Tibial artery (tissue), 4 donors: ENCODE data around the gene RAB40C.

Experiments used
- DNase-seq, 2 donors: peaks; one replicate each; pipeline ENCODE4 v3.0.0-alpha.2; 2019
- H3K27ac ChIP-seq, 2 donors: fragments of 200-600 bp; sonication (generic) in 1 of 2; 1 replicate in 1 of 2; 2 replicates in 1 of 2; pipeline ENCODE4 v1.5.1; 2018 to 2019; ENCODE audit warnings: mild to moderate bottlenecking in 1 of 2
- H3K27me3 ChIP-seq, 2 donors: fragments of 200-600 bp; sonication (generic) in 1 of 2; one replicate each; pipeline versions ENCODE4 v1.5.1 to v1.6.0; 2016 to 2019
- H3K36me3 ChIP-seq, 3 donors: fragments of 200-600 bp; sonication (generic) in 2 of 3; one replicate each; pipeline ENCODE4 v1.5.1; 2016 to 2019; ENCODE audit warnings: mild to moderate bottlenecking in 2 of 3
- H3K4me1 ChIP-seq, 4 donors: fragments of 200-600 bp; sonication (generic) in 2 of 4; 1 replicate in 3 of 4; 2 replicates in 1 of 4; pipeline ENCODE4 v1.5.1; 2016 to 2019
- H3K4me3 ChIP-seq, 2 donors: fragments of 200-600 bp; sonication (generic) in 1 of 2; 1 replicate in 1 of 2; 2 replicates in 1 of 2; pipeline ENCODE4 v1.5.1; 2018 to 2019; ENCODE audit warnings: mild to moderate bottlenecking in 2 of 2
- H3K9me3 ChIP-seq, 3 donors: fragments of 200-600 bp; sonication (generic) in 1 of 3; one replicate each; pipeline ENCODE4 v1.5.1; 2016 to 2019
- CTCF ChIP-seq, 2 experiments: fragments of 200-600 bp in 1 of 2; fragments of 450-650 bp in 1 of 2; IDR thresholded peaks; one replicate each; pipeline ENCODE4 v1.5.1; 2017 to 2019; ENCODE audit warnings: antibody characterized with exemption in 2 of 2, mild to moderate bottlenecking in 1 of 2, moderate library complexity in 1 of 2
- intact Hi-C: fragments of 100-400 bp; cut with DNase I; formaldehyde crosslinking; loops from one replicate; pipeline ENCODE4 v1.15.0; 2023; ENCODE audit warnings: low total_unique reads

The RAB40C gene

GRCh38 chr16:589658-590187 lies at the start of gene RAB40C:
RAB40C (plus strand) TSS chr16:590066; CDS start chr16:590292, 226 bp downstream.
- H3K27ac ChIP-seq: peak within 1 kb of the TSS; percentile 87 to 96
- H3K27me3 ChIP-seq: peaks cover 0 to 5% of the 10 kb centered on the region in 2 donors
- peaks cover 0 to 66% (median 41%) of the 10 kb centered on the region in 4 donors for H3K4me1 ChIP-seq
- intact Hi-C loops: loop anchor here (10.0 kb wide), 1 partner anchor 45 kb away; the partner anchor contains the start of genes METTL26 and WFIKKN1
- DNase-seq: peak; percentile 98 to 99
- peaks cover 0 to 16% (median 0%) of the 10 kb centered on the region in 3 donors for H3K36me3 ChIP-seq
- peak within 1 kb of the TSS; percentile 73 to 82 for H3K4me3 ChIP-seq
- no peaks in the 10 kb centered on the region for H3K9me3 ChIP-seq
- TF ChIP-seq CTCF (IDR thresholded peaks at IDR 0.05): no peak

- Histone ChIP-seq H3K36me3 (peaks cover 0 to 54% (median 5%) of the 10 kb centered on the region in 3 donors), H3K27me3 (no peaks in the 10 kb centered on the region), H3K4me1 (no peaks in the 10 kb centered on the region), H3K27ac (no peak overlapping the region), H3K4me3 (no peak overlapping the region), H3K9me3 (no peaks in the 10 kb centered on the region)
- no peak for DNase-seq
- intact Hi-C loops: no loop called here
- no peak for TF ChIP-seq CTCF (IDR thresholded peaks at IDR 0.05)
Observed at GRCh38 chr16:540645-541340, 49.1 kb upstream of the RAB40C start.

GRCh38 chr16:543301-544164 lies 46.3 kb upstream of the RAB40C start:
- no peaks in the 10 kb centered on the region for H3K27me3 ChIP-seq
- H3K36me3 ChIP-seq: peaks cover 0 to 55% (median 11%) of the 10 kb centered on the region in 3 donors
- no peaks in the 10 kb centered on the region for H3K4me1 ChIP-seq
- no peaks in the 10 kb centered on the region for H3K9me3 ChIP-seq
- no peak for TF ChIP-seq CTCF (IDR thresholded peaks at IDR 0.05)
- H3K4me3 ChIP-seq: no peak overlapping the region
- intact Hi-C loops: no loop called here
- H3K27ac ChIP-seq: no peak overlapping the region
- no peak for DNase-seq

GRCh38 chr16:544517-544916 lies 45.3 kb upstream of the RAB40C start:
- peaks cover 0 to 62% (median 21%) of the 10 kb centered on the region in 3 donors for H3K36me3 ChIP-seq
- intact Hi-C loops: no loop called here

More at GRCh38 chr16:544517-544916, 45.3 kb upstream of the RAB40C start:
- no peak overlapping the region for H3K4me3 ChIP-seq
- no peaks in the 10 kb centered on the region for H3K27me3 ChIP-seq
- no peak overlapping the region for H3K27ac ChIP-seq
- H3K9me3 ChIP-seq: no peaks in the 10 kb centered on the region
- DNase-seq: no peak
- no peak for TF ChIP-seq CTCF (IDR thresholded peaks at IDR 0.05)
- H3K4me1 ChIP-seq: no peaks in the 10 kb centered on the region
